HG03342 (cell line): ENCODE results near the gene HUNK.

Experiments
- ATAC-seq: cut with Tn5 transposase; IDR thresholded peaks from one replicate; pipeline ENCODE4 v1.9.1; 2021; ENCODE audit warnings: mild to moderate bottlenecking, moderate library complexity; ENCODE audit not compliant: unreplicated experiment

Gene HUNK

GRCh38 chr21:32044205-32045180 is 171.7 kb downstream of the HUNK start:
- no peak for ATAC-seq

GRCh38 chr21:32046191-32046590 is 173.4 kb downstream of the HUNK start:
- no peak for ATAC-seq

- ATAC-seq = no peak
Measured at GRCh38 chr21:32048353-32048752, 175.5 kb downstream of the HUNK start.
